ENCODE results near the gene ZNF135. TPM values are rescaled to one million over a fixed set of nuclear protein-coding genes. Genes with fewer than 3 reads are reported as not detected.
A peak's percentile ranks its signal among the peaks of the same experiment; 100 is the strongest.

The ZNF135 gene
- total and polyA plus RNA-seq, 4 donors: 2.2 to 13.5 (median 3.5) TPM

DNA sequence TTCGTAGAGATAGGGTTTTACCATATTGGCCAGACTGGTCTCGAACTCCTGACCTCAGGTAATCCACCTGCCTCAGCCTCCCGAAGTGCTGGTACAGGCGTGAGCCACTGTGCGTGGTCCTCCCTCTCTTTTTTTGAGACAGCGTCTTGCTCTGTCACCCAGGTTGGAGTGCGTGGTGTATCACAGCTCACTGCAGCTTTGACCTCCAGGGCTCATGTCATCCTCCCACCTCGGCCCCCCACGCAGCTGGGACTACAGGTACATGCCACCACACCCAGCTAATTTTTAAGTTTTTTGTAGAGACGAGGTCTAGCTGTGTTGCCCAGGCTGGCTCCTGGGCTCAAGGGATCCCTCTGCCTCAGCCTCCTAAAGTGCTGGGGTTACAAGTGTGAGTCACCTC lies 20.7 kb downstream of the ZNF135 start:
- WGBS, 2 donors: 93 to 94% methylated on average over 10 of the region's 10 CpGs
- ATAC-seq (ENCODE audit: insufficient read depth, low FRiP score): no peak

DNA sequence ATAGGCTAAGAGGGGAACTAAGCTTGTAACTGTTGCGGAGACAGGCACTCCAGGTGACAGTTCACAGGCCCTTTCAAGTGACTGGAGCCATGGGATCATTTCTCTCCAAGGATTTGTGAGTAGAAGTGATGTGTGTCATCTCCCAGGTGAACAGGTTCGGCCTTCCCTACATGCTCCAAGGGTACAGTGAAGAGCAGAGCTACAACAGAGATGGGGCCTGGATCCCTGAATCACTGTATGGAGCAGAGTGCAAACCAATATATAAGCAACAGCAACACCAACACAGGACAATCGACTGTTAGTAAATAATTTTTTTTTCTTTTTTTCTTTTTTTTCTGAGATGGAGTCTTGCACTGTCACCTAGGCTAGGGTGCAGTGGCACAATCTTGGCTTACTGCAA lies 23.9 kb downstream of the ZNF135 start:
- no peak for TF ChIP-seq CTCF (IDR thresholded peaks at IDR 0.05; ENCODE audit: control extremely low read depth, extremely low read depth)
- Histone ChIP-seq H3K9me3 (ENCODE audit: control insufficient read depth in 4 of 4, insufficient read depth in 3 of 4, low read length in 3 of 4) (peaks cover 0 to 65% (median 12%) of the 10 kb centered on the region in 4 donors), H3K27ac (ENCODE audit: low read depth in 1 of 2, low read length in 1 of 2) (no peak overlapping the region), H3K36me3 (ENCODE audit: control insufficient read depth in 4 of 4, insufficient read depth in 4 of 4, low read length in 4 of 4) (peaks cover 16 to 48% (median 31%) of the 10 kb centered on the region in 4 donors), H3K4me3 (no peak overlapping the region), H3K27me3 (ENCODE audit: control insufficient read depth in 3 of 3, insufficient read depth in 3 of 3, low read length in 2 of 3) (no peaks in the 10 kb centered on the region), H3K9ac (ENCODE audit: insufficient read depth in 1 of 2, low read length in 2 of 2) (no peak overlapping the region), H3K4me1 (ENCODE audit: control insufficient read depth in 5 of 5, insufficient read depth in 5 of 5, low read length in 5 of 5) (no peaks in the 10 kb centered on the region)
- 96 to 99% methylated on average over 3 of the region's 3 CpGs for WGBS, 2 donors
- peak in 2 of 3 donors; percentile 20 to 38 for DNase-seq
- no peak for ATAC-seq (ENCODE audit: insufficient read depth, low FRiP score)

More for the DNA sequence above, 20.7 kb downstream of the ZNF135 start:
- no peaks in the 10 kb centered on the region for H3K4me1 ChIP-seq (ENCODE audit: control insufficient read depth in 5 of 5, insufficient read depth in 5 of 5, low read length in 5 of 5)
- no peak for TF ChIP-seq CTCF (IDR thresholded peaks at IDR 0.05; ENCODE audit: control extremely low read depth, extremely low read depth)
- DNase-seq: no peak
- H3K9ac ChIP-seq (ENCODE audit: insufficient read depth in 1 of 2, low read length in 2 of 2): no peak overlapping the region
- H3K9me3 ChIP-seq (ENCODE audit: control insufficient read depth in 4 of 4, insufficient read depth in 3 of 4, low read length in 3 of 4): peaks cover 0 to 46% (median 12%) of the 10 kb centered on the region in 4 donors
- H3K4me3 ChIP-seq: no peak overlapping the region
- no peak overlapping the region for H3K27ac ChIP-seq (ENCODE audit: low read depth in 1 of 2, low read length in 1 of 2)
- peaks cover under 1 to 20% (median 12%) of the 10 kb centered on the region in 4 donors for H3K36me3 ChIP-seq (ENCODE audit: control insufficient read depth in 4 of 4, insufficient read depth in 4 of 4, low read length in 4 of 4)
- H3K27me3 ChIP-seq (ENCODE audit: control insufficient read depth in 3 of 3, insufficient read depth in 3 of 3, low read length in 2 of 3): no peaks in the 10 kb centered on the region

- Histone ChIP-seq H3K27me3 (ENCODE audit: control insufficient read depth in 3 of 3, insufficient read depth in 3 of 3, low read length in 2 of 3) (no peaks in the 10 kb centered on the region), H3K4me3 (no peak overlapping the region), H3K9ac (ENCODE audit: insufficient read depth in 1 of 2, low read length in 2 of 2) (no peak overlapping the region), H3K27ac (ENCODE audit: low read depth in 1 of 2, low read length in 1 of 2) (no peak overlapping the region), H3K9me3 (ENCODE audit: control insufficient read depth in 4 of 4, insufficient read depth in 3 of 4, low read length in 3 of 4) (peaks cover 0 to 73% (median 12%) of the 10 kb centered on the region in 4 donors), H3K4me1 (ENCODE audit: control insufficient read depth in 5 of 5, insufficient read depth in 5 of 5, low read length in 5 of 5) (no peaks in the 10 kb centered on the region), H3K36me3 (ENCODE audit: control insufficient read depth in 4 of 4, insufficient read depth in 4 of 4, low read length in 4 of 4) (peaks cover 16 to 57% (median 35%) of the 10 kb centered on the region in 4 donors)
- TF ChIP-seq CTCF (IDR thresholded peaks at IDR 0.05; ENCODE audit: control extremely low read depth, extremely low read depth): no peak
- ATAC-seq (ENCODE audit: insufficient read depth, low FRiP score): no peak
- DNase-seq: no peak
- WGBS, 2 donors: 97 to 98% methylated on average over 65 to 69 of the region's 69 CpGs
These were observed 25.7 kb downstream of the ZNF135 start for GRCh38 chr19:58084596-58085347.
